ENCODE results near the gene PHYHD1. TPM values are rescaled to one million over a fixed set of nuclear protein-coding genes. Genes with fewer than 3 reads are reported as not detected.

The PHYHD1 gene
- total and polyA plus RNA-seq, 2 donors (not counting 3 experiments of a cell fraction or from before 2014, with no cell fraction given) = 1.1 to 1.8 TPM

DNA sequence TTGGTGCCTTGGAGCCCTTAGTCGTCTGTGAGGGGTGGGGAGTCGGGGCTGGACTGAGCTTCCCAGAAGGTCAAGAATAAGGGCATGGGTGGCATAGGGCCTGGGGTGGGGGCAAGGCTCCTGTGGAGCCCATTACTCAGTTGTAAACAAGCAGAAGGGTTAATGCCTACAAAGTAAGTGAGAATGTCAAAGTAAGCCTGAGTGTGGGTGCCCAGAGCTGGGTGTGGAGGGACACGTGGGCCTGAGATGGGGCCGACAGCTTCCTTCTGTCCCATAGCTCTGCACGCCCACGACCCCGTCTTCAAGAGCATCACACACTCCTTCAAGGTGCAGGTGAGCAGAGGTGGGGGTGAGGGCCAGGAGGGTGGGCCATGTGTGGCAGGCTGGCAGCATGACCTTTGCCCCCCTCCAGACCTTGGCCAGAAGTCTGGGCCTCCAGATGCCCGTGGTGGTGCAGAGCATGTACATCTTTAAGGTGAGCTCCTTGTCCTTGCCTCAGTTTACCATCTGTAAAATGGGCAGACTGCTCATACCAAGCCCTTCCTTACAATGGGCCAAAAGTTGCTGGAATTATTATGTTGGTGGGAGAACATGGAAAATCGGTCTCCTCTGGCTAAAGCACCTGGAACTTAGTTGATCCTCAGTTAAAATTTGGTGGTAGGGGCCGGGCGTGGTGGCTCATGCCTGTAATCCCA, 15.5 kb downstream of the PHYHD1 start:
- ChIA-PET POLR2A (no interaction called here), CTCF (interaction anchor here (0.8 to 2.8 kb wide), 3 partner anchors 9 to 73 kb away, joined by 3 to 11 read pairs (median 3); no protein-coding TSS in a partner anchor)
- Histone ChIP-seq H4K20me1 (replicated peaks; ENCODE audit: control insufficient read depth, extremely low read depth, insufficient read depth, low read length) (no peaks in the 10 kb centered on the region), H3K36me3 (ENCODE audit: control insufficient read depth in 2 of 2, extremely low read depth in 1 of 2, insufficient read depth in 2 of 2, low read length in 2 of 2) (no peaks in the 10 kb centered on the region), H3K4me2 (ENCODE audit: insufficient read depth, low read length) (no peak overlapping the region), H3K27me3 (ENCODE audit: control insufficient read depth in 2 of 2, insufficient read depth in 2 of 2, low read length in 2 of 2) (no peaks in the 10 kb centered on the region), H2AFZ (ENCODE audit: low read depth, low read length) (no peak overlapping the region), H3K9ac (replicated peaks; ENCODE audit: extremely low read depth, insufficient read depth, low read length) (no peak overlapping the region), H3K9me1 (replicated peaks; ENCODE audit: control insufficient read depth, extremely low read depth, insufficient read depth, low read length) (no peaks in the 10 kb centered on the region), H3K4me1 (ENCODE audit: control insufficient read depth, extremely low read depth, insufficient read depth, low read length) (peaks cover 12% of the 10 kb centered on the region), H3K79me2 (ENCODE audit: control insufficient read depth, insufficient read depth, low read length) (no peaks in the 10 kb centered on the region), H3K27ac (ENCODE audit: insufficient read depth, low read depth, low read length) (no peak overlapping the region), H3K9me3 (replicated peaks; ENCODE audit: control insufficient read depth, insufficient read depth, low read length) (no peaks in the 10 kb centered on the region), H3K4me3 (replicated peaks in 1 of 3; ENCODE audit: insufficient read depth in 1 of 3, low read depth in 1 of 3, low read length in 3 of 3) (no peak overlapping the region)
- TF ChIP-seq POLR2A (IDR thresholded peaks at IDR 0.05; ENCODE audit: low read depth, low read length) = no peak
- no peak for TF ChIP-seq EZH2 (IDR thresholded peaks at IDR 0.05; ENCODE audit: borderline replicate concordance, low read depth, low read length, severe bottlenecking)
- no peak for TF ChIP-seq FOS (IDR thresholded peaks at IDR 0.05; ENCODE audit: borderline replicate concordance, insufficient read depth, low read length)
- TF ChIP-seq, protein P1, sequence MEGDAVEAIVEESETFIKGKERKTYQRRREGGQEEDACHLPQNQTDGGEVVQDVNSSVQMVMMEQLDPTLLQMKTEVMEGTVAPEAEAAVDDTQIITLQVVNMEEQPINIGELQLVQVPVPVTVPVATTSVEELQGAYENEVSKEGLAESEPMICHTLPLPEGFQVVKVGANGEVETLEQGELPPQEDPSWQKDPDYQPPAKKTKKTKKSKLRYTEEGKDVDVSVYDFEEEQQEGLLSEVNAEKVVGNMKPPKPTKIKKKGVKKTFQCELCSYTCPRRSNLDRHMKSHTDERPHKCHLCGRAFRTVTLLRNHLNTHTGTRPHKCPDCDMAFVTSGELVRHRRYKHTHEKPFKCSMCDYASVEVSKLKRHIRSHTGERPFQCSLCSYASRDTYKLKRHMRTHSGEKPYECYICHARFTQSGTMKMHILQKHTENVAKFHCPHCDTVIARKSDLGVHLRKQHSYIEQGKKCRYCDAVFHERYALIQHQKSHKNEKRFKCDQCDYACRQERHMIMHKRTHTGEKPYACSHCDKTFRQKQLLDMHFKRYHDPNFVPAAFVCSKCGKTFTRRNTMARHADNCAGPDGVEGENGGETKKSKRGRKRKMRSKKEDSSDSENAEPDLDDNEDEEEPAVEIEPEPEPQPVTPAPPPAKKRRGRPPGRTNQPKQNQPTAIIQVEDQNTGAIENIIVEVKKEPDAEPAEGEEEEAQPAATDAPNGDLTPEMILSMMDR (IDR thresholded peaks at IDR 0.05; ENCODE audit: extremely low read depth in 1 of 2, insufficient read depth in 1 of 2, low read depth in 1 of 2, low read length in 2 of 2) = no peak
- TF ChIP-seq MYC (IDR thresholded peaks at IDR 0.05; ENCODE audit: low read depth, low read length) = no peak
- TF ChIP-seq, protein P2, sequence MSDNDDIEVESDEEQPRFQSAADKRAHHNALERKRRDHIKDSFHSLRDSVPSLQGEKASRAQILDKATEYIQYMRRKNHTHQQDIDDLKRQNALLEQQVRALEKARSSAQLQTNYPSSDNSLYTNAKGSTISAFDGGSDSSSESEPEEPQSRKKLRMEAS (IDR thresholded peaks at IDR 0.05; ENCODE audit: insufficient read depth, insufficient read length) = no peak
- TF ChIP-seq POLR2AphosphoS5 (IDR thresholded peaks at IDR 0.05; ENCODE audit: insufficient read depth, low read depth, low read length) = no peak
- TF ChIP-seq JUN (IDR thresholded peaks at IDR 0.05; ENCODE audit: borderline replicate concordance, insufficient read depth, insufficient read length, low read depth) = no peak
- TF ChIP-seq GATA2 (IDR thresholded peaks at IDR 0.05; ENCODE audit: insufficient read depth, insufficient read length, low read depth, low read length) = no peak
- FAIRE-seq (no peak), DNase-seq (ENCODE audit: low read depth, low spot score) (no peak)
- no TSS peak for BruUV-seq (replicated peaks)
- dilution Hi-C loops (cut with MboI; ENCODE audit: extremely low pct_ligation_motif_present, low sequenced_read_pairs) = no loop called here
- intact Hi-C loops (cut with micrococcal nuclease) = no loop called here
